Tibial artery (tissue), 4 donors: ENCODE measurements around the gene PKP3.

Experiments used
- DNase-seq, 2 donors: peaks; one replicate each; pipeline ENCODE4 v3.0.0-alpha.2; 2019
- H3K27ac ChIP-seq, 2 donors: fragments of 200-600 bp; sonication (generic) in 1 of 2; 1 replicate in 1 of 2; 2 replicates in 1 of 2; pipeline ENCODE4 v1.5.1; 2018 to 2019; ENCODE audit warnings: mild to moderate bottlenecking in 1 of 2
- H3K27me3 ChIP-seq, 2 donors: fragments of 200-600 bp; sonication (generic) in 1 of 2; one replicate each; pipeline versions ENCODE4 v1.5.1 to v1.6.0; 2016 to 2019
- H3K36me3 ChIP-seq, 3 donors: fragments of 200-600 bp; sonication (generic) in 2 of 3; one replicate each; pipeline ENCODE4 v1.5.1; 2016 to 2019; ENCODE audit warnings: mild to moderate bottlenecking in 2 of 3
- H3K4me1 ChIP-seq, 4 donors: fragments of 200-600 bp; sonication (generic) in 2 of 4; 1 replicate in 3 of 4; 2 replicates in 1 of 4; pipeline ENCODE4 v1.5.1; 2016 to 2019
- H3K4me3 ChIP-seq, 2 donors: fragments of 200-600 bp; sonication (generic) in 1 of 2; 1 replicate in 1 of 2; 2 replicates in 1 of 2; pipeline ENCODE4 v1.5.1; 2018 to 2019; ENCODE audit warnings: mild to moderate bottlenecking in 2 of 2
- H3K9me3 ChIP-seq, 3 donors: fragments of 200-600 bp; sonication (generic) in 1 of 3; one replicate each; pipeline ENCODE4 v1.5.1; 2016 to 2019
- intact Hi-C: fragments of 100-400 bp; cut with DNase I; formaldehyde crosslinking; loops from one replicate; pipeline ENCODE4 v1.15.0; 2023; ENCODE audit warnings: low total_unique reads
- TF ChIP-seq, protein P1 (sequence below), 2 experiments: fragments of 200-600 bp in 1 of 2; fragments of 450-650 bp in 1 of 2; IDR thresholded peaks; one replicate each; pipeline ENCODE4 v1.5.1; 2017 to 2019; ENCODE audit warnings: antibody characterized with exemption in 2 of 2, mild to moderate bottlenecking in 1 of 2, moderate library complexity in 1 of 2

PKP3 gene

DNA sequence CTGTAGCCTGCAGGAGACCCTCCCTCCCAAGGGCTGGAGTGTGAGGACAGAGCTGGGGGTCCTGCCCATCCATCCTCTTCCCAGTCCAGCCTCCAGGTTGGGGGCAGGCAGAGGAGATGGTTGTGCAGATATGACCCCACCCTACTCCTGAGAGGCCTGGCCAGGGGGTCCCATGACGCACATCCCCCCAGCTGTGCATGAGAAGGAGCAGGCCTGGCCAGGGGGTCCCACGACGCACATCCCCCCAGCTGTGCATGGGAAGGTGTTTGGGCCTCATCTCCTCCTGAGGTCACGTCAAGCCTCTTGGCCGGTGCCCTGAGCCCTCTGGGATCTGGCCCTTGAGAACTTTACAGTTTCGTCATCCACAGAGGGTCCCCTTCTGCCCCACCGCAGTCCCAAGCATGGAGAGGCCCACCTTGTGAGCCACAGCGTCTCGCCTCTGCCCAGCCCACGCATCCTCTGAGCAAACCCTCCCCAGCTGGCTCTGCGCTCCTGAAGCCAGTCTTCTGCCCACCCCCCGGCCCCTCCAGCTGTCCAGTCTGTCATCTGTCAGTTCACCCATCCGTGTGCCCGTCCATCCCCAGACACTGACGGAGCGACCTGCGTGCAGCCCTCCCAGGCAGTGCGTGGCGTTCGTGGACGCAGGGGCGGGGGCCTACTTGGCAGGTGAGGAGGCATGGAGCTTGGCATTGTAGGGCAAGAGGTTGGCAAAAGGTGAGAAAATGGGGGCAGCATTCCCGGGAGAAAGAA is 45.5 kb downstream of the PKP3 start:
- intact Hi-C loops = no loop called here
- no peak overlapping the region for H3K4me3 ChIP-seq
- H3K36me3 ChIP-seq = no peaks in the 10 kb centered on the region
- no peak for DNase-seq
- no peaks in the 10 kb centered on the region for H3K9me3 ChIP-seq
- H3K27ac ChIP-seq = no peak overlapping the region
- H3K4me1 ChIP-seq = peaks cover 0 to 10% (median 0%) of the 10 kb centered on the region in 4 donors
- H3K27me3 ChIP-seq = peaks cover 0 to 74% of the 10 kb centered on the region in 2 donors
- TF ChIP-seq, protein P1, sequence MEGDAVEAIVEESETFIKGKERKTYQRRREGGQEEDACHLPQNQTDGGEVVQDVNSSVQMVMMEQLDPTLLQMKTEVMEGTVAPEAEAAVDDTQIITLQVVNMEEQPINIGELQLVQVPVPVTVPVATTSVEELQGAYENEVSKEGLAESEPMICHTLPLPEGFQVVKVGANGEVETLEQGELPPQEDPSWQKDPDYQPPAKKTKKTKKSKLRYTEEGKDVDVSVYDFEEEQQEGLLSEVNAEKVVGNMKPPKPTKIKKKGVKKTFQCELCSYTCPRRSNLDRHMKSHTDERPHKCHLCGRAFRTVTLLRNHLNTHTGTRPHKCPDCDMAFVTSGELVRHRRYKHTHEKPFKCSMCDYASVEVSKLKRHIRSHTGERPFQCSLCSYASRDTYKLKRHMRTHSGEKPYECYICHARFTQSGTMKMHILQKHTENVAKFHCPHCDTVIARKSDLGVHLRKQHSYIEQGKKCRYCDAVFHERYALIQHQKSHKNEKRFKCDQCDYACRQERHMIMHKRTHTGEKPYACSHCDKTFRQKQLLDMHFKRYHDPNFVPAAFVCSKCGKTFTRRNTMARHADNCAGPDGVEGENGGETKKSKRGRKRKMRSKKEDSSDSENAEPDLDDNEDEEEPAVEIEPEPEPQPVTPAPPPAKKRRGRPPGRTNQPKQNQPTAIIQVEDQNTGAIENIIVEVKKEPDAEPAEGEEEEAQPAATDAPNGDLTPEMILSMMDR (IDR thresholded peaks at IDR 0.05) = no peak

DNA sequence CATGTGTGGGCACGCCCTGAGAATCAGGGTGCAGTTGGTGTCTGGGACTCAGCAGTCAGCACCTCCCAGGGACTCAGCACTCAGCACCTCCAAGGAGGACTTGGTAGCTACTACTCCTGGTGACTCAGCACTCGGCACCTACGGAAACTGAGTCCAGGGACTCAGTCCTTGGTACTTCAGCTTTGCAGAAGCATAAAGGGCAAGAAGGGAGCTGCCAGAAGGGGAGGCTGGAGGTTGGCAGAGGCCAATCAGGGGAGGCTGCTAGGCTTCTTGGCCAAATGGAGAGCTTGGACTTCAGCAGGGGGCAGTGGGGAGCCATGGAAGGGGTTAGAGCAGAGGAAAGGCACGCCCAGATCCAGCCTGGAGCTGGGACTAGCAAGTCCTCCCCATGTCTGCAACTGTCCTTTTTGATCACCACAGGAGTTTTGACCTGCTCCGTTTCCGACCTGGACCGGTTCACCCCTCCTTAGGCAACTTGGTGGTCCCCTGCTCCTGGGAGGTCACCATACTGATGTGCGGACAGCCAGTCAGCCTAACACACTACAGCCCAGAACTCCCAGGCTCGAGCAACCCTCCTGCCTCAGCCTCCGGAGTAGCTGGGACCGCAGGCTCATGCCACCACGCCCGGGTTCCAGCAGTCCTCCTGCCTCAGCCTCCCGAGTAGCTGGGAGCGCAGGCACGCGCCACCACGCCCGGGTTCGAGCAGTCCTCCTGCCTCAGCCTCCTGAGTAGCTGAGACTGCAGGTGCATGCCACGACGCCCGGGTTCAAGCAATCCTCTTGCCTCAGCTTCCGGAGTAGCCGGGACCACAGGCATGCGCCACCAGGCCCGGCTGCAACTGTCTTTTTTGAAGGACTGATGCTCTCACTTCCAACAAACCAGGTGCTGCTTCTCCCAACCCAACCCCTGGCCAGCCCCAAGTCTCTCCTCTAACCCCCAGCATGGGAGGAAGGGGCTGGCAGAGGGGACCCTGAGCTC is 46.3 kb downstream of the PKP3 start:
- Histone ChIP-seq H3K27me3 (peaks cover 0 to 79% of the 10 kb centered on the region in 2 donors), H3K4me3 (no peak overlapping the region), H3K27ac (no peak overlapping the region), H3K4me1 (peaks cover 0 to 10% (median 0%) of the 10 kb centered on the region in 4 donors), H3K9me3 (no peaks in the 10 kb centered on the region), H3K36me3 (no peaks in the 10 kb centered on the region)
- intact Hi-C loops = no loop called here
- no peak for DNase-seq
- TF ChIP-seq, protein P1 (IDR thresholded peaks at IDR 0.05) = no peak

DNA sequence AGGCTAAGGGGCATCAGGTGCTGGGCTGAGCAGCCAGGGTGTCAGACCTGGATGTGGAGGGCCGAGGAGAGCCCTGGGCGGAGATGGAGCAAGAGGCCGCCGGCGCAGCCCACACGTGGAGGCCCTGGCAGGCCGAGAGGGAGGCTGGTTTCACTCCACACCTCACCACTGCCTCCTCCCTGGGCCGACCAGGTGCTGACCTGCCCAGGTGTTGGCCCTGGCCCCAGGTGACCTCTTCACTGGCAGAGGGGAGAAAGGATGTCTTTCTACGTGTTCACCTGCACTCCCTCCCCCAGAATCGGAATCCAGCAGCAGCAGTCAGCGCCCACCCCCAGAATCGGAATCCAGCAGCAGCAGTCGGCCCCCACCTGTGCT is 47.0 kb downstream of the PKP3 start:
- Histone ChIP-seq H3K9me3 (no peaks in the 10 kb centered on the region), H3K27me3 (peaks cover 0 to 84% of the 10 kb centered on the region in 2 donors), H3K4me1 (peaks cover 0 to 10% (median 0%) of the 10 kb centered on the region in 4 donors), H3K27ac (no peak overlapping the region), H3K4me3 (no peak overlapping the region), H3K36me3 (no peaks in the 10 kb centered on the region)
- intact Hi-C loops = no loop called here
- no peak for DNase-seq
- TF ChIP-seq, protein P1 (IDR thresholded peaks at IDR 0.05) = no peak

DNA sequence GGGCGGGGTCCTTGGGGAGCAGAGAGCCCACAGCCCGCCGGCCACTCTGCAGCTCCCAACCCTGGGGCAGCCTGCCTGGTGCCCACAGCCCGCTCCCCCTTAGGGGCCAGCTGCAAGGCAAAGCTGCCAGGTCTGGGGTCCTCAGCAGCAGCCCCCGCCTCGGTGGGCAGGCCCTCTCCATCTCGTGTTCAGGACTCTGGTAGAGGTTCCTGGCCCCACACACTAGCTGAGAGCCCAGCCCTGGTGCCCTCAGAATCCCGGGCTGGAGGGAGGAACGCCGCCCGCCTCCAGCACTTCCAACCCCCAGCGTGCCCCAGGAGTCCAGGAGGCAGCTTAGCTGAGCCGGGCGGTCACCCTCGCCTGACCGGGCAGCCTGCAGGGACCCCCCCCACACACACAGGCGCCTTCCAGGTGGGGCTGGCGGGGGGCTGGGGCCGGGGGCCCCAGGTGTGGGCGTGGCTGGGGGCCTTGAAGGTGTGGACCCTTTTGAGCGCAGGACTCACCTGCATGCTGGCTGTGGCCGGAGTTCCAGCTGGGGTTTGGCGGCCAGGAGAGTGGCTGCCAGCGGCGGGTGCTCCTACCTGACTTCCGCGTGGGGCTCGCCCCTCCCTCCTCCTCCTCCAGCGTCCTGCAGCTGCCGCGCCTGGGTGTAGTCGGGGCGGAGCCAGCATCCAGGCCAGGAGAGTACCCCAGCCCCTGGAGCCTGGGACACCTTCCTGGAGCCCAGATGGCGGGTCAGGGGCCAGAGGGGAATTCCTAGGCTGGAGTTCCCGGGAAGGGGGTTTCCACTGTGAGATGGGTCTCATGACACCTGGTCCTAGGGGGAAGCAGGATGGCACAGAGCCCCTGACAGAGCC is 47.6 kb downstream of the PKP3 start, which contains the start of gene ANO9:
ANO9 (minus strand) TSS at position 594 of the 857 bp plus-strand sequence; CDS start at position 509, 85 bp downstream.
- intact Hi-C loops = no loop called here
- Histone ChIP-seq H3K36me3 (no peaks in the 10 kb centered on the region), H3K27ac (no peak within 1 kb of the TSS), H3K4me1 (peaks cover 0 to 10% (median 0%) of the 10 kb centered on the region in 4 donors), H3K4me3 (no peak within 1 kb of the TSS), H3K9me3 (no peaks in the 10 kb centered on the region), H3K27me3 (peaks cover 0 to 86% of the 10 kb centered on the region in 2 donors)
- no peak for DNase-seq
- TF ChIP-seq, protein P1 (IDR thresholded peaks at IDR 0.05) = no peak

DNA sequence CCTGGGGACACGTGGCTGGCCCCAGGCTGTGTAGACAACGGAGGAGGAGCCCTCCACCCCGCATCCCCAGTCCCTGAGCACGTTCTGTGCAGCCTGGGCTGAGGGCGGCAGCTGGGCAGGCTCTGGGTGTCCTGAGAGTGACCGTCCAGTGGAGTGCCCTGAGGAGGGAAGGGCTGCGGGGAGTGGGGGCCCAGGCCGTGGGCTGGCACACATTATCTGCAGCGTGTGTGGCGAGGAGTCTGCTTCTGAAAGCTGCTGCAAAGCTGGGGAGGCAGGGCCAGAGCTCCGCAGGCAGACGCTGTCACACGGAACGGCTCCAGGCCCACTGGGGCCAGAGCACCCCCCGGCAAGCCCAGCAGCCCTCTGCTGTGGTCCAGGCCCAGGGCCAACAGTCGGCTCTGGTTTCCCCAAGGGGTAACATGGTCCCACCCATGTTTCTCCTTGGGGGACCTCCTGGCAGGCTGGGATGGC is 48.6 kb downstream of the PKP3 start:
- Histone ChIP-seq H3K9me3 (no peaks in the 10 kb centered on the region), H3K27ac (no peak overlapping the region), H3K4me3 (no peak overlapping the region), H3K36me3 (no peaks in the 10 kb centered on the region), H3K27me3 (peaks cover 0 to 79% of the 10 kb centered on the region in 2 donors), H3K4me1 (peaks cover 0 to 10% (median 0%) of the 10 kb centered on the region in 4 donors)
- TF ChIP-seq, protein P1 (IDR thresholded peaks at IDR 0.05) = no peak
- intact Hi-C loops = no loop called here
- no peak for DNase-seq
